ENCODE measurements around the gene FOSL1. TPM values are rescaled to one million over a fixed set of nuclear protein-coding genes. Genes with fewer than 3 reads are reported as not detected.

FOSL1 gene
- total RNA-seq, 2 experiments from 2014 or later: 0.88 TPM; not detected in 1

DNA sequence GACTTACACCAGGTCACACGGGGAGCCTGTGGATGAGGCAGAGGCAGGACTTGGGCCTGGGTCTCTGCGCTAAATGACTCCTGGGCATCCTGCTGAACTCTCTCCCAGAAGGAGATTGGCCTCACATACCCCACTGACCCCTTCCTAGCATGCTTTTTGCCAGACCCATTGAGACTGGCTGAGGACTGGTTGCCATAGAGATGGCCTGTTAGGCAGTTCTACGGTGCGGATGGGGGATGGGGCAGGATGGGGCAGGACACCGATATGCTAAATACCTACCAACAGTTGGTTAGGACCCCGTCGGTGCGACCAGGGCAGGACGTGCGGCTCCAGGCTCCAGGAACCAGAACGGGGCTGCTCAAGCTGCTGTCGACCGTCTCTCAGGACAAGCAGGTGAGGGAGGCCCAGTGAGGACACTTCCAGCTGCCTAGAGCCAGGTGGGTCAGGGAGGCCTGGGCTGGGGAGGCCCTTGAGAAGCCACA, 45.3 kb upstream of the FOSL1 start, which contains the start of gene TSGA10IP:
TSGA10IP (plus strand) TSS at position 51 of the 482 bp plus-strand sequence; CDS start at position 247, 196 bp downstream.
- POLR2A ChIA-PET: no interaction called here
- DNase-seq (ENCODE audit: low spot score): no peak

DNA sequence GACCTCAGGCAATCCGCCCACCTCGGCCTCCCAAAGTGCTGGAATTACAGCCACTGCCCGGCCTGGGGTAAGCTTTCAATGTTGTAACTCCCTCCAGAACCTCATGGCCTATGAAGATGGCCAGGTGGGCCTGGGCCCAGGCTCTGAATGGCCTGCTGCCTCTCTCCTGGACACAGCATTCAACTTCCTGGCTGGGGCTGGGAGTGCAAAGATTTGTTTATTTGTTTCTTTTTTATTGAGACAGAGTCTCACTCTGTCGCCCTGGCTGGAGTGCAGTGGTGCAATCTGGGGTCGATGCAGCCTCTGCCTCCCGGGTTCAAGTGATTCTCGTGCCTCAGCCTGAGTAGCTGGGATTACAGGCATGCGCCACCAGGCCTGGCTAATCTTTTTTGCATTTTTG, 44.6 kb upstream of the FOSL1 start:
- Histone ChIP-seq H3K4me3 (ENCODE audit: low read depth, low read length, poor library complexity, severe bottlenecking) (no peak overlapping the region), H4K20me1 (ENCODE audit: insufficient read depth, low read length) (no peaks in the 10 kb centered on the region), H3K79me2 (ENCODE audit: insufficient read depth, low read depth, low read length) (no peaks in the 10 kb centered on the region), H3K36me3 (ENCODE audit: insufficient read depth, low read length) (no peaks in the 10 kb centered on the region), H3K4me1 (ENCODE audit: insufficient read depth, low read length, poor library complexity, severe bottlenecking) (peaks cover 4% of the 10 kb centered on the region), H3K27ac (ENCODE audit: low read depth, low read length, poor library complexity, severe bottlenecking) (no peak overlapping the region), H3K9me2 (ENCODE audit: insufficient read depth, low read length) (no peaks in the 10 kb centered on the region), H2AFZ (ENCODE audit: low read length) (no peak overlapping the region), H3K9me3 (ENCODE audit: low read length) (no peaks in the 10 kb centered on the region), H3K4me2 (ENCODE audit: low read length) (no peak overlapping the region)
- DNase-seq (ENCODE audit: low spot score): no peak
- TF ChIP-seq EZH2phosphoT487 (IDR thresholded peaks at IDR 0.05; ENCODE audit: borderline replicate concordance, low read depth, low read length) (no peak), CTCF (conservative IDR thresholded peaks at IDR 0.05; ENCODE audit: low read length) (no peak)
- no TSS peak for BruUV-seq (replicated peaks)
- intact Hi-C loops (cut with micrococcal nuclease; ENCODE audit: unreplicated experiment): no loop called here
- ChIA-PET POLR2A (no interaction called here), CTCF (ENCODE audit: unreplicated experiment) (no interaction called here)

More for the DNA sequence above, 45.3 kb upstream of the FOSL1 start, which contains the start of gene TSGA10IP:
- no peaks in the 10 kb centered on the region for H4K20me1 ChIP-seq (ENCODE audit: insufficient read depth, low read length)
- BruUV-seq (replicated peaks): no TSS peak
- intact Hi-C loops (cut with micrococcal nuclease; ENCODE audit: unreplicated experiment): no loop called here
- no peak within 1 kb of the TSS for H3K27ac ChIP-seq (ENCODE audit: low read depth, low read length, poor library complexity, severe bottlenecking)
- H3K36me3 ChIP-seq (ENCODE audit: insufficient read depth, low read length): no peaks in the 10 kb centered on the region
- no peak within 1 kb of the TSS for H3K4me2 ChIP-seq (ENCODE audit: low read length)
- H3K9me3 ChIP-seq (ENCODE audit: low read length): no peaks in the 10 kb centered on the region
- TF ChIP-seq CTCF (conservative IDR thresholded peaks at IDR 0.05; ENCODE audit: low read length) (no peak), EZH2phosphoT487 (IDR thresholded peaks at IDR 0.05; ENCODE audit: borderline replicate concordance, low read depth, low read length) (no peak)
- H2AFZ ChIP-seq (ENCODE audit: low read length): no peak within 1 kb of the TSS
- H3K79me2 ChIP-seq (ENCODE audit: insufficient read depth, low read depth, low read length): no peaks in the 10 kb centered on the region
- no peak within 1 kb of the TSS for H3K4me3 ChIP-seq (ENCODE audit: low read depth, low read length, poor library complexity, severe bottlenecking)
- no peaks in the 10 kb centered on the region for H3K9me2 ChIP-seq (ENCODE audit: insufficient read depth, low read length)
- peaks cover 4% of the 10 kb centered on the region for H3K4me1 ChIP-seq (ENCODE audit: insufficient read depth, low read length, poor library complexity, severe bottlenecking)
- CTCF ChIA-PET (ENCODE audit: unreplicated experiment): no interaction called here

GRCh38 chr11:65944191-65944590, 44.0 kb upstream of the FOSL1 start:
- Histone ChIP-seq H3K4me3 (ENCODE audit: low read depth, low read length, poor library complexity, severe bottlenecking) (no peak overlapping the region), H2AFZ (ENCODE audit: low read length) (no peak overlapping the region), H3K9me3 (ENCODE audit: low read length) (no peaks in the 10 kb centered on the region), H3K36me3 (ENCODE audit: insufficient read depth, low read length) (no peaks in the 10 kb centered on the region), H3K9me2 (ENCODE audit: insufficient read depth, low read length) (no peaks in the 10 kb centered on the region), H4K20me1 (ENCODE audit: insufficient read depth, low read length) (no peaks in the 10 kb centered on the region), H3K79me2 (ENCODE audit: insufficient read depth, low read depth, low read length) (no peaks in the 10 kb centered on the region), H3K27ac (ENCODE audit: low read depth, low read length, poor library complexity, severe bottlenecking) (no peak overlapping the region), H3K4me2 (ENCODE audit: low read length) (no peak overlapping the region), H3K4me1 (ENCODE audit: insufficient read depth, low read length, poor library complexity, severe bottlenecking) (peaks cover 4% of the 10 kb centered on the region)
- DNase-seq (ENCODE audit: low spot score): no peak
- ChIA-PET POLR2A (no interaction called here), CTCF (ENCODE audit: unreplicated experiment) (no interaction called here)
- BruUV-seq (replicated peaks): no TSS peak
- intact Hi-C loops (cut with micrococcal nuclease; ENCODE audit: unreplicated experiment): no loop called here
- TF ChIP-seq EZH2phosphoT487 (IDR thresholded peaks at IDR 0.05; ENCODE audit: borderline replicate concordance, low read depth, low read length): no peak
- TF ChIP-seq CTCF (conservative IDR thresholded peaks at IDR 0.05; ENCODE audit: low read length): no peak

Data from OCI-LY7 (cell line).